ENCODE measurements around the gene MAD2L1BP. TPM values are rescaled to one million over a fixed set of nuclear protein-coding genes. Genes with fewer than 3 reads are reported as not detected.
"Not testable (repeated sequence)": the region's sequence is repeated elsewhere in the genome, so short reads cannot be mapped to it uniquely, and the experiment has no call there.

MAD2L1BP gene, protein sequence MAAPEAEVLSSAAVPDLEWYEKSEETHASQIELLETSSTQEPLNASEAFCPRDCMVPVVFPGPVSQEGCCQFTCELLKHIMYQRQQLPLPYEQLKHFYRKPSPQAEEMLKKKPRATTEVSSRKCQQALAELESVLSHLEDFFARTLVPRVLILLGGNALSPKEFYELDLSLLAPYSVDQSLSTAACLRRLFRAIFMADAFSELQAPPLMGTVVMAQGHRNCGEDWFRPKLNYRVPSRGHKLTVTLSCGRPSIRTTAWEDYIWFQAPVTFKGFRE
- 49.7 and 91.3 TPM in 2 replicates for total RNA-seq

DNA sequence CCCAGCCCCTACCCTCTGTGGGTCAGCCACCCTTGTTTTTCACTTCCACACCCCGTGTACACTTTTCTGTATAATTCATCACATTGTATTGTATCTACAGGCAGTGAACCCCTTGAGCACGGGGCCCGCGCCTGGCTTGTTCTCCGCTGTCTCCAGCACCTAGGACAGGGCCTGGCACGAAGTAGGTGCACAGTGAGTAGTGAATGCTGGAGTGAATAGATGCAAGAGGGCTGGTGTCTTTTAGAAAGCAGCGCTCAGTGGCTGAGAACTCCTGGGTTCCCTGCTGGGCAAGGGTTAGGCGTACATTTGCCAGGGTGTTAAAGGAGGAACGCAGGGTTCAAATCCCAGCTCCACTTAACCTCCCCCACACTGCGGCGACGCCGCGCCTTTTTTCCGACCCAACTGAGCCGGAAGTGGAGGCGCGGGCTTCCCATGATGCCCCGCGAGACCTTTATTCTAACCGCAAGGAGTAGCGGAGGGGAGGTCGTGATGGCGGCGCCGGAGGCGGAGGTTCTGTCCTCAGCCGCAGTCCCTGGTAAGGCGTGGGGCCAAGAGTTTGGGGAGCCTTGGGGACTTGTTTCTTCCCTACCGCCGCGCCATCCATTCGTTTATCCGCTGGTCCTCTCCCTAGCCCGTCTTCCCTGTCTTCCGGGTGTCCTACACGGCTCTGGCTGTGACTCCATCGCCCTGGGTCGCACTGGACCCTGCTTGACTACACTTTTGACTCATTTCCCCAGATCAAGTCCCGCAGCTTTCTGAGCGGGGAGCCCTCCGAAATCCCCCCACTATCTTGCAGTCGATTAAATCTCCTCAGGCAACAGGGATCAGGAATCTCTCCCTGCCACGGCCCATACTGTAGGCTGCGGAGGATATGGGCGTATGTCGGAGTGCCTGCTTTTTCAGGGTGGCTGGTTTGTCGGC is at the start of gene MAD2L1BP:
Gene MAD2L1BP (plus strand): TSS at position 454 of the 921 bp plus-strand sequence. CDS start 36 bp downstream, at position 490.
- peak; percentile 46 for DNase-seq (ENCODE audit: low read depth)

DNA sequence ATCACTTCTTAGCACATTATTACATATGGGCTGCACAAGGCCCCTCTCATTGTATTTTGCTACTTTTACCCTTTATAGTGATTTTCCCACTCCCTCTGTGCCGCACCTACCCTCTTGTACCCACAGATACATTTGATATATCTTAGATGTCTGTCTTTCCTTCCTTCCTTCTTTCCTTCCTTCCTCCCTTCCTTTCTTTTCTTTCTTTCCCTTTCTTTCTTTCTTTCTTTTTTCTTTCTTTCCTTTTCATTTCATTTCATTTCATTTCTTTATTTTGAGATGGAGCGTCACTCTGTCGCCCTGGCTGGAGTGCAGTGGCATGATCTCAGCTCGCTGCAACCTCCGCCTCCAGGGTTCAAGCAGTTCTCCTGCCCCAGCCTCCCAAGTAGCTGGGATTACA is 47.4 kb upstream of the MAD2L1BP start:
- DNase-seq (ENCODE audit: low read depth): no peak

GRCh38 chr6:43589564-43589963 is 46.1 kb upstream of the MAD2L1BP start:
- DNase-seq (ENCODE audit: low read depth): not testable (repeated sequence)

GRCh38 chr6:43593938-43594337 is 41.7 kb upstream of the MAD2L1BP start:
- no peak for DNase-seq (ENCODE audit: low read depth)

GRCh38 chr6:43600595-43600994 is 35.0 kb upstream of the MAD2L1BP start:
- no peak for DNase-seq (ENCODE audit: low read depth)

GRCh38 chr6:43604174-43604573 is 31.5 kb upstream of the MAD2L1BP start:
- no peak for DNase-seq (ENCODE audit: low read depth)

GRCh38 chr6:43606019-43606418 is 29.6 kb upstream of the MAD2L1BP start:
- DNase-seq (ENCODE audit: low read depth): no peak

GRCh38 chr6:43608310-43608763 is 27.3 kb upstream of the MAD2L1BP start:
- DNase-seq (ENCODE audit: low read depth): peak; percentile 79

- no peak for DNase-seq (ENCODE audit: low read depth)
Measured at GRCh38 chr6:43608807-43609206, 26.8 kb upstream of the MAD2L1BP start.

GRCh38 chr6:43609402-43609801 is 26.2 kb upstream of the MAD2L1BP start:
- DNase-seq (ENCODE audit: low read depth): no peak

- DNase-seq (ENCODE audit: low read depth): no peak
Measured at GRCh38 chr6:43610431-43610830, 25.2 kb upstream of the MAD2L1BP start.

DNA sequence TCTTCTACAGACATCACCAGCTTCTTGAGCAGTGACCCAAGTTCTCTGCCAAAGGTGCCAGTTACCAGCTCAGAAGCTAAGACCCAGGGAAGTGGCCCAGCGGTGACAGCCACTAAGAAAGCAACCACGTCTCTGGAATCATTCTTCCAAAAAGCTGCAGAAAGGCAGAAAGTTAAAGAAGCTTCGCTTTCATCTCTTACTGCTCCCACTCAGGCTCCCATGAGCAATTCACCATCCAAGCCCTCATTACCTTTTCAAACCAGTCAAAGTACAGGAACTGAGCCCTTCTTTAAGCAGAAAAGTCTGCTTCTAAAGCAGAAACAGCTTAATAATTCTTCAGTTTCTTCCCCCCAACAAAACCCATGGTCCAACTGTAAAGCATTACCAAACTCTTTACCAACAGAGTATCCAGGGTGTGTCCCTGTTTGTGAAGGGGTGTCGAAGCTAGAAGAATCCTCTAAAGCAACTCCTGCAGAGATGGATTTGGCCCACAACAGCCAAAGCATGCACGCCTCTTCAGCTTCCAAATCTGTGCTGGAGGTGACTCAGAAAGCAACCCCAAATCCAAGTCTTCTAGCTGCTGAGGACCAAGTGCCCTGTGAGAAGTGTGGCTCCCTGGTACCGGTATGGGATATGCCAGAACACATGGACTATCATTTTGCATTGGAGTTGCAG is 21.8 kb upstream of the MAD2L1BP start:
- DNase-seq (ENCODE audit: low read depth): no peak

- DNase-seq (ENCODE audit: low read depth): no peak
Measured at GRCh38 chr6:43614396-43614730, 21.3 kb upstream of the MAD2L1BP start.

DNA sequence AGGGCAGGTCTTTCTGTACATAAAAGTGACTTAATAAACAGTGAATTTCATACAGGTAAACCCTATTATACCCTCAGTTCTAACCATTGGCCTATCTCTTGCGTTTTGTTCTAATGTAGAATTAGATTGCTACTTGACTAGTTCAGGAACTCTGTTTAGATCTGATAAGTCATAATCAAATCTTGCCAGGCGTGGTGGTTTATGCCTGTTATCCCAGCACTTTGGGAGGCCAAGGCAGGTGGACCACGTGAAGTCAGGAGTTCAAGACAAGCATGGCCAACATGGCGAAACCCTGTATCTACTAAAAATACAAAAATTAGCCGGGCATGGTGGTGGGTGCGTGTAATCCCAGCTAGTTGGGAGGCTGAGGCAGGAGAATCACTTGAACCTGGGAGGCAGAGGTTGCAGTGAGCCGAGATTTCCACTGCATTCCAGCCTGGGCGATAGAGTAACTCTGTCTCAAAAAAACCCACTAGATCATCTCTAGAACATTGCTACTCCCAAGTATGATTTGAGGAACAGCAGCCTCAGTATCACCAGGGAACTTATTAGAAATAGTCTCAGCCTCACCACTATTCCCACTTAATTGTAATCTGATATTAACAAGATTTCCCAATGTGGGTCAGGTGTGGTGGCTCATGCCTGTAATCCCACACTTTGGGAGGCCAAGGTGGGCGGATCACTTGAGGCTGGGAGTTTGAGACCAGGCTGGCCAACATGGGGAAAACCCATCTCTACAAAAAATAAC is 18.7 kb upstream of the MAD2L1BP start:
- no peak for DNase-seq (ENCODE audit: low read depth)

DNA sequence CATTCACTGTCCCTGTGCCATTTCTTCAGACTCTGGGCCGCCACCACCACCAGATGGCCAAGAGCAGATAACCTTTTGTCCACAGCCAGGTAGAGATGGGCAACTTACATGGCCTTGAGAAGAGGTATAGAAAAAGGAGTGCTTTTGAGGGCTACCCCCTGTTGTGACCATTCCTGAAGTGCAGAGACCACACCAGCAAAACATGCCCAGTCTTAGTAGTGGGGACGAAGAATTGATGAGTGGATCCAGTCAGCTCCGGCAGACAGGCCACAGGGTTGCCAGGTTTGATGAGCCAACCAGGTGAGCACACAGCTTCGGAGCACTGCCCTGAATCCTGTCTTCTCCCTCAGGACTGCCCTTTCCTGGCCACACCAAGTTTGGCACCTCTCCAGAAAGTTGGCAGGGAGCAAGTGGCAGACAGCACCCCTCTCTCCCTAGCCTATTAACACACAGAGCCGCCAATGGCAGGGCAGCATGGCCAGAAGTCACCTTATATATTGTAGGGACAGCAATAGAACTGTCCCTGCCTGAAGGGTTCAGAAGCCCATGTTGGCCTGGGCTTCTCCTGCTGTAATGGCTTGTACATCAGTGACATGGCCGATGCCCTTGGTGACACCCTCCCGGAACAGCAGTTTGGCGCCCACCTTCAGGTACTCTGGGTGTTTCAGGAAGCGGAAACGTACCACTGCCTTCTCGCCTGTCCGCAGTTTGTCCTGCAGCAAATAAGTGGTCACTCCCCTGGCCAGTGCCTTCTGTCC is 14.4 kb upstream of the MAD2L1BP start:
- no peak for DNase-seq (ENCODE audit: low read depth)

DNA sequence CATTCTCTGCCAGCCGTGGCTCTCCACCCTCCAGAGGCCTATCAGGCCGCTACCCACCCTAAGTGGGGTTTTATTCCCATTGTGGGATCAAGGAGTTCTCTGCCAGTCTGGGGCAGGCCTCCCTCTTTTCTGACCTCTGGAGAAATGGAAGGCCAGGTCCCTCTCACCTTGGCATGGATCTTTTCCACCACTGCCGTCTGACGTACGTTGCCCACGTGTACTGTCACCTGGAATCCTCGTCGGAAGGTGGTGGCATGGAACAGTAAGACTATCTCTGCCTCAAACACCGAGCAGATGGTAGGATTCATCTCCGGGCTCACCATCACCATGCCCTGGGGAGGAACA is 13.8 kb upstream of the MAD2L1BP start:
- no peak for DNase-seq (ENCODE audit: low read depth)

- DNase-seq (ENCODE audit: low read depth): no peak
Measured at GRCh38 chr6:43622541-43622940, 13.1 kb upstream of the MAD2L1BP start.

DNA sequence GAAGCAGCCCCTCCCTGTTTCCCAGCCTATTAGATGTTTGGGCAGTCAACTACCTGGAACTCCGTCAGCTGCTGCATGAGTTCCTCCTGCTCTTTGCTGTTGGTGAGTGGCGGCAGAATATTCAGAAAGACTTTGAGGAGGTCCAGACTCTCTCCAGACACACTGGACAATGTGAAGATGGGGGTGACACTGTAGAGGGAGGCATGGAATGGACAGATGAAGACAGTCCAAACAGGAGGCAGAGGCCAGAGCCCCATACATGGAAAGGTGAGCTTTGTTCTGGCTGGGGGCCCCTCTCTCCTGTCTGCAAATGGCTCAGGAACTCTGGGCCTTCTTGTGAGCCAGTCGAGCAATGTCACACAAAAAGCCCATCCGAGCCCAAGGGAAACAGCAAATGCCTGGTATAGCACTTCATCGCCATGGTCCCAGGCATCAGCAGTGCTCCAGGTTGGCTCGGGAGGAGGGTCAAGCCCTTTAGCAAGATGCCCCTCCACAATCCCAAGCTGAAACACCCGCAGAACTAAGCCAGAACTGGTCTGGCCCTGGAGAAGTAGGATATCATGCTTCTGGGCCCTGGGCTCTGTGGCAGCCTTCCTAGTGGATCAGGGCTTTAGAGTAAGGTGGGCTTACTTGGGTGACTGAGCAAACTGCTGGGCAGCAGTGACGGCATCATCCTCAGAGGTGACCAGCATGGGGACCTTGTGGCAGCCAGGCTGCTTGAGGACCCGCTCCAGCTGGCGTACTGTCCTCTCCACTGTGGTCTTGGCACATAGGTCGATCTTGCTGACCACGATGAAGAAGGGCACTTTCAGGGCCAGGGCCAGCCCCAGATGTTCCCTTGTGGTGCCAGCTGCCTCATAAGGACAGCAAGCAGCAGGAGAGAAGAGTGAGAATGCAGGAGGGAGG is 11.5 kb upstream of the MAD2L1BP start:
- DNase-seq (ENCODE audit: low read depth): no peak

GRCh38 chr6:43624786-43625288 is 10.8 kb upstream of the MAD2L1BP start:
- DNase-seq (ENCODE audit: low read depth): no peak
